C4-2B (cell line): ENCODE results near the gene CARS1.

ENCODE experiments used
- H3K27ac ChIP-seq: fragments of 450-650 bp; 2 replicates; pipeline ENCODE4 v1.5.1; 2017
- CTCF ChIP-seq: fragments of 450-650 bp; conservative IDR thresholded peaks from 2 replicates; pipeline ENCODE4 v1.5.1; 2017; ENCODE audit warnings: mild to moderate bottlenecking
- ZFX ChIP-seq: fragments of 450-650 bp; IDR thresholded peaks from 2 replicates; pipeline ENCODE4 v1.6.1; 2017

The CARS1 gene

GRCh38 chr11:3057069-3057963, at the start of gene CARS1:
Gene CARS1, minus strand, starts transcription at chr11:3057423. Its CDS starts 56 bp downstream, at chr11:3057367.
- no peak for TF ChIP-seq CTCF
- TF ChIP-seq ZFX: peak; percentile 93; the same call in 1 of the 2 replicates
- H3K27ac ChIP-seq: peak within 1 kb of the TSS; percentile 87

GRCh38 chr11:3105791-3106735, 48.8 kb upstream of the CARS1 start:
- H3K27ac ChIP-seq: no peak overlapping the region
- TF ChIP-seq CTCF (no peak), ZFX (no peak)

GRCh38 chr11:3104961-3105790, 48.0 kb upstream of the CARS1 start:
- TF ChIP-seq CTCF (no peak), ZFX (no peak)
- H3K27ac ChIP-seq: no peak overlapping the region

GRCh38 chr11:3104051-3104714, 47.0 kb upstream of the CARS1 start:
- H3K27ac ChIP-seq: no peak overlapping the region
- TF ChIP-seq CTCF (no peak), ZFX (no peak)

GRCh38 chr11:3103076-3103475, 45.9 kb upstream of the CARS1 start:
- TF ChIP-seq CTCF (no peak), ZFX (no peak)
- H3K27ac ChIP-seq: no peak overlapping the region

- no peak overlapping the region for H3K27ac ChIP-seq
- TF ChIP-seq ZFX: no peak
- no peak for TF ChIP-seq CTCF
Measured at GRCh38 chr11:3102641-3102921, 45.4 kb upstream of the CARS1 start.
